ENCODE measurements around the gene MBNL1.

DNA sequence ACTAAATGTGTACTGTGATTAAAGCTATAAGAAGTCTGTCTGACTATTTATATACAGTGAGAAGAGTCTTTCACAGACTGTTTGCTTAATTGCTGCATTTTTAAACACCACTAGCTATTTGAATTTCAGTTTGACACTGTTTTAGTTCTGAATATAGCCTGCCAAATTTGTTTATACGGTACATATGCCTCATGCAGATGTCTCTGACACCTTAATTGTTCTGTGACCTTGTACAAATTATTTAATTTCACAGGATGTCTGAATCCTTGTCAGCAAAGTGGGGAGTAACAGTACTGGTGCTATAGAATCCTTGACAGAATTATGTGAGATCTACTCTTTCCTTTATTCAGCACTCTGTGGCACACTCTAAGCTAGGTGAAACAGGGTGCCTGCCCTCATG lies 125.5 kb downstream of the MBNL1 start:
- no peak for TF ChIP-seq EZH2 (IDR thresholded peaks at IDR 0.05; ENCODE audit: borderline replicate concordance, low read depth, low read length, severe bottlenecking)
- TF ChIP-seq POLR2A (IDR thresholded peaks at IDR 0.05; ENCODE audit: low read depth, low read length) = no peak
- no peak for TF ChIP-seq CTCF (IDR thresholded peaks at IDR 0.05; ENCODE audit: extremely low read depth in 1 of 2, insufficient read depth in 1 of 2, low read depth in 1 of 2, low read length in 2 of 2)
- no peak for TF ChIP-seq GATA2 (IDR thresholded peaks at IDR 0.05; ENCODE audit: insufficient read depth, insufficient read length, low read depth, low read length)
- no peak for TF ChIP-seq POLR2AphosphoS5 (IDR thresholded peaks at IDR 0.05; ENCODE audit: insufficient read depth, low read depth, low read length)
- no peak for TF ChIP-seq MYC (IDR thresholded peaks at IDR 0.05; ENCODE audit: low read depth, low read length)
